IPS-15b (cell line): ENCODE results near the gene DNAJB2.
"Not testable (repeated sequence)": the region's sequence is repeated elsewhere in the genome, so short reads cannot be mapped to it uniquely, and the experiment has no call there.

Experiments used
- H3K27me3 ChIP-seq: one replicate; pipeline ENCODE4 v1.6.1; 2013; ENCODE audit warnings: low read length; ENCODE audit not compliant: control insufficient read depth, insufficient read depth
- H3K36me3 ChIP-seq: one replicate; pipeline ENCODE4 v1.6.1; 2013; ENCODE audit warnings: low read length; ENCODE audit not compliant: control insufficient read depth, insufficient read depth
- H3K4me1 ChIP-seq: one replicate; pipeline ENCODE4 v1.6.1; 2013; ENCODE audit warnings: mild to moderate bottlenecking, low read length; ENCODE audit not compliant: control insufficient read depth, insufficient read depth
- H3K4me3 ChIP-seq: one replicate; pipeline ENCODE4 v1.5.1; 2013; ENCODE audit warnings: low read depth, low read length
- H3K9ac ChIP-seq: one replicate; pipeline ENCODE4 v1.6.1; 2013; ENCODE audit warnings: low read depth, mild to moderate bottlenecking, low read length
- H3K9me3 ChIP-seq: one replicate; pipeline ENCODE4 v1.6.1; 2013; ENCODE audit warnings: mild to moderate bottlenecking, low read length; ENCODE audit not compliant: control insufficient read depth, insufficient read depth

DNAJB2 gene

DNA sequence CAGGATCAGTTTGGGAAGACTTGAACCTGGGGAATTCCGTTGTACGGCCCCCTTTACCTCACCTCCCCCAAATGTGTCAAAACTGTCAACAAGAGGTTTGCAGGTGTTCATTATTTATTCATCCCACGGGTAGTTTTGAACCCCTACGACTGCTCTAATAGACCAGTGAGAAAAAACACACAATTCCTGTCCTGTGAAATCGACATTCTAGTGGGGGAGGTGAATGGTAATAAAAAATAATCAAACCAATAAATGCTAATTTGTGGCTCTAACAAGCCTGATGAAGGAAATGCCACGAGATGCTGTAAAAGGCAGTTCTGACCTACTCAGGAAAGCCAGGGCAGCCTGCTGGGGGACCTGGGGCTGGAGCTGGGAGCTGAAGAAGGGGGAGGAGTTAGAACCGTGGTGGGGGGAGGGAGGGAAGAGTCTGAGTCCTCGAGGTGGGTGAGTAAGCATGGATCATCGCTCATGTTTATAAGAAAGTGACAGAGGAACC, 463 bp upstream of the DNAJB2 start:
- no peaks in the 10 kb centered on the region for H3K9me3 ChIP-seq
- no peaks in the 10 kb centered on the region for H3K36me3 ChIP-seq
- peak overlapping the region; percentile 47 for H3K4me3 ChIP-seq
- H3K27me3 ChIP-seq = peaks cover 4% of the 10 kb centered on the region
- H3K4me1 ChIP-seq = peaks cover 17% of the 10 kb centered on the region
- H3K9ac ChIP-seq = no peak overlapping the region

DNA sequence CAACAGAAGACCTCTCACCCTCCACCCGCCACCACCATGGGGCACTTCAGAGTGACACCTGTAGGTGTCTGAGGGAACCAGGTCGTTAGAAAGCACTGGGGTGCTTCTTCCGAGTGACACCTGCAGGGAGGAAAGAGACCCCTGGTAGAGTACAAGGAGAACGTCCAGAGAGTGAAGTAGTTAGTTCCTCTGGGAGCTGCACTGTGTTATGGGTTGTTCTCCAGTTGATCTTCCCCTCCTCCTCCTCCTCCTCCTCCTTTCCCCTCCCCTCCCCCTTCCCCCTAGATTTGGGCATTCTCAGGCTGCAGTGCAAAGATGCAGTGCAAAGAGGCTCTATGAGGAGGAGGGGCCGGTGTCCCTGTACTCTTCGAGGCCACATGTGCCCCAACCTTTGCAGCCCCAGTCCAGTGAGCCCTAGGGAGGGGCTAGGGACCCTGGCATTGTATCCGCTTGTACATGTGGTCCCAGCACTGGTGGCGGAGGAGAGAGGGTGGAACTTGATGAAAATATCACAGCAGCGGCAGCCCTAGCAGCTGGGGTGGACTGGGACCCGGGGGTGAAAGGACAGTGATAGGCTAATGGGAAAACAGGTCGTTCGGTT, 850 bp downstream of the DNAJB2 start:
- peaks cover 11% of the 10 kb centered on the region for H3K4me1 ChIP-seq
- peaks cover 4% of the 10 kb centered on the region for H3K27me3 ChIP-seq
- H3K36me3 ChIP-seq = no peaks in the 10 kb centered on the region
- H3K4me3 ChIP-seq = peak overlapping the region; percentile 70
- H3K9ac ChIP-seq = no peak overlapping the region
- H3K9me3 ChIP-seq = no peaks in the 10 kb centered on the region

DNA sequence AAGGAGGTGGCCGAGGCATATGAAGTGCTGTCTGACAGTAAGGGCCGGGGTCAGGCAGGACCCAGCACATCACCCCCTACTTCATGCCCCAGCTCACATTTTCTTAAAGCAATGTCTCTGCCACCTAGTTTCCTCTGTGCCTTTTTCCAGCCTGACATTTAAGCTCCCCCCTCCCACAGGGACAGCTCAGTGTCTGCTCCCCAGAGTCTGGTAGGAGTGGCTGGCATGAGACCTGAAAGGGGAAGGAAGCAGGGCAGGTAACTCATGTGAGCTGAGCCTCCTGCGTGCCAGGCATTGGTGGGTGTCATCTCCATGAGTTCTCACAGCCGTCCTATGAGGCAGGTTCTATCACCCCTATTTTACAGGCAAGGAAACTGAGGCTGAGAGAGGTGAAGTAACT, 1.5 kb downstream of the DNAJB2 start:
- Histone ChIP-seq H3K4me3 (no peak overlapping the region), H3K9ac (no peak overlapping the region), H3K36me3 (no peaks in the 10 kb centered on the region)

DNA sequence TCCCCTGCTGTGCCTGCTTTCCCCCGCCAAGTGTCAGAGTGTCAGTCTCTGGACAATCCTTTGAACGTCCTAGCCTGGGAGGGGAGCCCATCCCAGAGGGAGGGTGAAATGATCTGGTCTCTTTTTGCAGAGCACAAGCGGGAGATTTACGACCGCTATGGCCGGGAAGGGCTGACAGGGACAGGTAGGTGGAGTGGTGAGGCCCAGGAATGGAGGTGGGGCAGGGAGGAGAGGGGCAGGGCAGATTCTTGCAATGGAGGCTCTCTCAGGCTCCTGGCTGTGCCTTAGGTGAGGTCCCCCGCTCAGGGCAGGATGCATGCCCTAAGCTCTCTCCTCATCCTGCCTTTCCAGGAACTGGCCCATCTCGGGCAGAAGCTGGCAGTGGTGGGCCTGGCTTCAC, 2.4 kb downstream of the DNAJB2 start:
- H3K4me3 ChIP-seq = no peak overlapping the region
- peaks cover 4% of the 10 kb centered on the region for H3K27me3 ChIP-seq
- H3K4me1 ChIP-seq = peaks cover 12% of the 10 kb centered on the region
- H3K9me3 ChIP-seq = no peaks in the 10 kb centered on the region
- no peaks in the 10 kb centered on the region for H3K36me3 ChIP-seq
- no peak overlapping the region for H3K9ac ChIP-seq

More for the DNA sequence above, 1.5 kb downstream of the DNAJB2 start:
- peaks cover 11% of the 10 kb centered on the region for H3K4me1 ChIP-seq
- no peaks in the 10 kb centered on the region for H3K9me3 ChIP-seq
- H3K27me3 ChIP-seq = peaks cover 4% of the 10 kb centered on the region

DNA sequence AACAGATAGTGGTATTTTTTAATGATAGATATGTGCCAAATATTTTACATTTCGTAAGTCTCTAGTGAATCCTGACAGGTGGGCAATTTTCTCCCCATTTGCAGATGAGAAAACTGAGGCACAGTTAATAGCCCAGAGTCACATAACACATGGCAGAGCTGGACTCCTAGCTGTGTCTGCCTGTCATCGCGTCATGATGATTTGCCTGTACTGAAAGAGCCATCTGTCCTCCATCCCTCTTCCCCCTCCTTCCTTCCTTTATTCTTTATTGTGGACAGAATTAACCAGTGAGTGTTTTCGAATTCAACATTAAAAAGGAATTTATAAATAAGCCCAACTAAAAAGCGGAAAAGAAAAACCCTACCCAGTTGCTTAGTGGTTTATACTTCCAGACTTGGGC, 3.2 kb downstream of the DNAJB2 start:
- H3K4me3 ChIP-seq = no peak overlapping the region
- H3K9ac ChIP-seq = no peak overlapping the region
- H3K36me3 ChIP-seq = no peaks in the 10 kb centered on the region
- no peaks in the 10 kb centered on the region for H3K9me3 ChIP-seq
- peaks cover 4% of the 10 kb centered on the region for H3K27me3 ChIP-seq
- H3K4me1 ChIP-seq = peaks cover 14% of the 10 kb centered on the region

DNA sequence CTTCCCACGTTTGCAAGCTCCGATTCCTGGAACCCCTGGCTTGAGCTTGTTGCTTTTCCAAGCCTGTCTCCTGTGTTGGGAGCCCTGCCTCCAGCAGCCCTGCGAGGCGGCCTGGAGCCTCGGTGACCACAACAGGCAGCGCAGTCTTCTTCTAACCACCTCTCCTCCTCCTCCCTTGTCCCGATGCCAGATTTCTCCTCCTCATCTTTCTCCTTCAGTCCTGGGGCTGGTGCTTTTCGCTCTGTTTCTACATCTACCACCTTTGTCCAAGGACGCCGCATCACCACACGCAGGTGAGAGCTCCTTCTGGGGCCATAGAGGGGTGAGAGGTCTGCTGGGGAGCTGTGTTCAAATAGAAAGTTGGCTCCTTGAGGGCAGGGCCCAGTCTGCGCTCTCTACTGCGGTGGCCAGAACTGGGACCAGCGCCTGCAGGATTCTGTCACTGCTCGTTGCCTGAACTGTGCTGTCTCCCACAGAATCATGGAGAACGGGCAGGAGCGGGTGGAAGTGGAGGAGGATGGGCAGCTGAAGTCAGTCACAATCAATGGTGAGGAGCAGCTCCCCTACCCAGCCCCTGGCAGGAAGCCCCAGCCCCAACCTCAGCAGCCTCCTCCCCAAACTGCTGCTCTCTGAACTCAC, 3.9 kb downstream of the DNAJB2 start:
- peaks cover 10% of the 10 kb centered on the region for H3K4me1 ChIP-seq
- no peaks in the 10 kb centered on the region for H3K36me3 ChIP-seq
- H3K9ac ChIP-seq = no peak overlapping the region
- H3K27me3 ChIP-seq = peaks cover 2% of the 10 kb centered on the region
- no peaks in the 10 kb centered on the region for H3K9me3 ChIP-seq
- H3K4me3 ChIP-seq = no peak overlapping the region

DNA sequence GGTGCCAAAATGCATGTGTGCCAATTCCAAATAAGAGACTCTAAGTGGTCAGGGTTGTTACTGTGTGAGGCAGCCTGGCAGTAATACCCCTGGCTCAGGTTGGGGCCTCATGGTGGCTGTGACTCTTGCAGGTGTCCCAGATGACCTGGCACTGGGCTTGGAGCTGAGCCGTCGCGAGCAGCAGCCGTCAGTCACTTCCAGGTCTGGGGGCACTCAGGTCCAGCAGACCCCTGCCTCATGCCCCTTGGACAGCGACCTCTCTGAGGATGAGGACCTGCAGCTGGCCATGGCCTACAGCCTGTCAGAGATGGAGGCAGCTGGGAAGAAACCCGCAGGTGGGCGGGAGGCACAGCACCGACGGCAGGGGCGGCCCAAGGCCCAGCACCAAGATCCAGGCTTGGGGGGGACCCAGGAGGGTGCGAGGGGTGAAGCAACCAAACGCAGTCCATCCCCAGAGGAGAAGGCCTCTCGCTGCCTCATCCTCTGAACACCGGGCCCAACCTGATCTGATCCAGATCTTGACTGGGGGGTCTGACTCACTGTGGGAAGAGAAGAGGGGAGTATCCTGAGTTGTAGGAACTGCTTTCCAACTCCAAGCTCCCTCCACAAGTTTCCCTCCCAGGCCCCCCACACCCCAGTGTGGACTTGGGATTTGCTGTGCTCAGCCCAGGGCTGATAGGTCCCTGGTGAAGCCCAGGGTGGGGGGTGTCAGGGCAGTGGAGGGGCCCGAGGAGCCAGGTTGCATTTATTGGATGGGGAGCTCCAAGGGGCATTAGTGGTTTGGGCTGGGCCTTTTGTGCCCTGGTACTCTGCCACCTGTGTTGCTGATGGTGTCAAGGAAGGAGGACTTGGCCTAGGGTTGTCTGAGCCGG, 5.6 kb downstream of the DNAJB2 start:
- Histone ChIP-seq H3K4me3 (no peak overlapping the region), H3K36me3 (no peaks in the 10 kb centered on the region), H3K9me3 (no peaks in the 10 kb centered on the region), H3K4me1 (peaks cover 4% of the 10 kb centered on the region), H3K27me3 (no peaks in the 10 kb centered on the region), H3K9ac (no peak overlapping the region)

DNA sequence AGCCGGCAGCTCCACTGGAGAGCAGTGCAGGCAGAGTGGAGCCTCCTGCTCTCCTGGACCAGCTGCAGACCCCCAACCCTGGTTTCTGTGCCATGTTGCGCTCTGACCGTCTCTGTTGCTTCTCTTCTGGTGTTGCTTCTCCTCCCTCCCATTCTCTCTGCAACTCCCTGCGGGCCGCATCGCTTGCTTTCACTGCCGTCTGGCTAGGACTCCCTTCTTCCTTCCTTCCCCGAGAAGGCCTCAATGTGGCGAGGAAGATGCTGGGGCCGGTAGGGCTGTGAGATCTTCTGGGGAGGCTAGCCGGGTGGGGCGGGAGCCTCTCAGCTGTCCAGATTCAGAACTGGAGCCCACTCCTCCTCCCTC, 6.2 kb downstream of the DNAJB2 start:
- no peak overlapping the region for H3K9ac ChIP-seq
- H3K9me3 ChIP-seq = no peaks in the 10 kb centered on the region
- H3K27me3 ChIP-seq = no peaks in the 10 kb centered on the region
- peaks cover 4% of the 10 kb centered on the region for H3K4me1 ChIP-seq
- H3K36me3 ChIP-seq = no peaks in the 10 kb centered on the region
- no peak overlapping the region for H3K4me3 ChIP-seq

DNA sequence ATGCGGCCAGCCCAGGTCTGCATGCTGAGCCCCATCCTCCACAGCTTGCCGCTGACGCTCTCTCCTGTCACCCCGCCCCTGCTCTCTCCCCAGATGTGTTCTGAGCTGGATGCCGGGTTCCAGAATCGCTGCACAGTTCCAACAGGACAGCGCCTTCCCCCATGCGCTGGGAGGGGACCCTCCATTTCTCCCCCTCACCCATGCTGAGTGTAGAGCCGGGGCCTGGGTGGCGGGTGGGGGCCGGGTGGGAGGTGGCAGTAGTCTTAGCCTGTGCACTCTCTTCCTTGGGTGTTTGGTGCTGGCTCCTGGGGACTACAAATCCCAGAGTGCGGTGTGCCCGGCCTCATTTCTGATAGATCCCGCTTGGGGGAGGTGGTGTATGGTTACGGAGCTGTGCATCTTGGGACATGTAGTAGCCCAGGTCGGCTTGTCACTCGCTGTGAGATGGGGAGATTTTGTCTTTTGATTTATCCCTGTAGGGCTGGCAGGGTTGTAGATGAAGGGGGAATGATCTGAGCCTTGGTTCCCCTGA, 6.8 kb downstream of the DNAJB2 start:
- Histone ChIP-seq H3K36me3 (no peaks in the 10 kb centered on the region), H3K9ac (no peak overlapping the region), H3K9me3 (no peaks in the 10 kb centered on the region), H3K4me1 (peaks cover 4% of the 10 kb centered on the region), H3K4me3 (peak overlapping the region; percentile 46), H3K27me3 (no peaks in the 10 kb centered on the region)

DNA sequence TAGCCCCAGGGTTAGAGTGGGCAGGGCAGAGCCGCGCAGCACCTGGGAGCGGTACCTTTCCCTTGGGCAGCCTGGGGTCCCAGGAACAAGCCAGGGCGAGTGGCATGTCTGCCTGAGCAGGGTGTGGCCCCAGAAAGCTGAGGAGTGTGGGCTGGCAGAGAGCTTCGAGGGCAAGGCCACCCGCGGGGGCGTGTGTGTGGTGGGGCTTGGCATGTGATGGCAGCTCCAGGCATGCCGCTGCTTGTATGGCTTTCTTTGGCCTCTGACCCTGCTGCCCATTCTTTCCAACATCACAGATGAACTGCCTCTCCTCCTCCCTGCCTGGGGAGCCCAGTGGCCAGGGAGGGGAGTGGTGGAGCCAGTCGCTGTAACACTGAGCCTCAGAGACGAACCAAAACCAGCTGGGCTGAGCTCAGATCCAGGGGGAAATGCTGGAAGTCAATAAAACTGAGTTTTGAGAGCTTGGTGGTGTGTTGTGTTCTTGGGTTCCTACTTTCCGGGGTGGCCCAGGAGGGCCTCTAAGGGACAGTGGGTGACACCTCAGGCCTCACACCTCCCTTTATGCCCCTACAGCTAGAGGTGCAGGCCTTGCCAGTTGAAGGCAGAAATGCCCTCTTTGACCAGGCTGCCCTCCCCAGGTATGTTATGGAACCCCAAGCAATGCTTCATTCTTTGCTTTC, 7.4 kb downstream of the DNAJB2 start:
- Histone ChIP-seq H3K36me3 (no peaks in the 10 kb centered on the region), H3K9me3 (no peaks in the 10 kb centered on the region), H3K4me1 (peaks cover 4% of the 10 kb centered on the region), H3K27me3 (no peaks in the 10 kb centered on the region), H3K9ac (no peak overlapping the region), H3K4me3 (peak overlapping the region; percentile 46)

DNA sequence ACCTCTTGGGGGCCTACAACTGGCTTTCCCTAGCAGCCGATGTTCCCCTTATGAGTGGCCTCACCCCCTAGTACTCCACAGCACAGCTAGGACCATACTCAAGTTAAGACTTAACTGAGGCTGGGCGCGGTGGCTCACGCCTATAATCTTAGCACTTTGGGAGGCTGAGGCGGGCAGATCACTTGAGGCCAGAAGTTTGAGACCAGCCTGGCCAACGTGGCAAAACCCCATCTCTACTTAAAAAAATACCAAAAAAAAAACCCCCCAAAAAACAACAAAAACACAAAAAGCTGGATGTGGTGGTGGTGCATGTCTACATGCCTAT, 7.9 kb downstream of the DNAJB2 start:
- not testable (repeated sequence) for H3K36me3 ChIP-seq, H3K4me3 ChIP-seq, H3K27me3 ChIP-seq, H3K9ac ChIP-seq, H3K9me3 ChIP-seq, H3K4me1 ChIP-seq
